HepG2 (cell line): ENCODE data around the gene GK. TPM values are rescaled to one million over a fixed set of nuclear protein-coding genes. Genes with fewer than 3 reads are reported as not detected.

Source experiments
- BORCS8-MEF2B ChIP-seq: sonication (generic); formaldehyde crosslinking; IDR thresholded peaks from 2 replicates; pipeline ENCODE4 v1.8.0; 2022; ENCODE audit warnings: mild to moderate bottlenecking, missing genetic modification reagents
- HNRNPL ChIP-seq: fragments of 200-400 bp; formaldehyde crosslinking; IDR thresholded peaks from 2 replicates; pipeline ENCODE4 v1.6.1; 2017; ENCODE audit warnings: mild to moderate bottlenecking, low read depth, low read length
- HOXA5 ChIP-seq: sonication (generic); formaldehyde crosslinking; IDR thresholded peaks from 2 replicates; pipeline ENCODE4 v1.4.0; 2020; ENCODE audit warnings: missing genetic modification reagents
- JARID2 ChIP-seq: sonication (generic); formaldehyde crosslinking; IDR thresholded peaks from 2 replicates; pipeline ENCODE4 v1.8.1; 2023; ENCODE audit warnings: missing genetic modification reagents, inconsistent platforms; ENCODE audit not compliant: insufficient replicate concordance
- JUN ChIP-seq: sonication (generic); formaldehyde crosslinking; IDR thresholded peaks from 2 replicates; pipeline ENCODE4 v1.4.0; 2020; ENCODE audit warnings: mild to moderate bottlenecking, missing genetic modification reagents
- KLF16 ChIP-seq, 2 experiments: sonication (generic) in 1 of 2; formaldehyde crosslinking in 1 of 2; IDR thresholded peaks; 2 replicates each; pipeline versions ENCODE4 v1.6.1 to v1.8.0; 2016 to 2023; ENCODE audit warnings: missing genetic modification reagents in 2 of 2, missing compliant biosample characterization in 1 of 2
- MBD4 ChIP-seq: IDR thresholded peaks from 2 replicates; pipeline ENCODE4 v1.6.1; 2012; ENCODE audit warnings: low read length, inconsistent platforms, borderline replicate concordance
- MTA3 ChIP-seq: sonication (generic); formaldehyde crosslinking; IDR thresholded peaks from 2 replicates; pipeline ENCODE4 v1.4.0; 2020; ENCODE audit warnings: missing genetic modification reagents
- PLRG1 ChIP-seq: fragments of 450-650 bp; conservative IDR thresholded peaks from 2 replicates; pipeline ENCODE4 v1.6.1; 2016
- REXO4 ChIP-seq: sonication (generic); formaldehyde crosslinking; IDR thresholded peaks from 2 replicates; pipeline ENCODE4 v1.8.0; 2022; ENCODE audit warnings: missing genetic modification reagents, mild to moderate bottlenecking, borderline replicate concordance
- YEATS2 ChIP-seq: sonication (generic); formaldehyde crosslinking; IDR thresholded peaks from 2 replicates; pipeline ENCODE4 v1.4.0; 2020; ENCODE audit warnings: missing genetic modification reagents, borderline replicate concordance
- ZBTB38 ChIP-seq: sonication (generic); formaldehyde crosslinking; IDR thresholded peaks from 2 replicates; pipeline ENCODE4 v1.5.1; 2020; ENCODE audit warnings: mild to moderate bottlenecking, missing genetic modification reagents
- ZFP36L2 ChIP-seq: sonication (generic); formaldehyde crosslinking; IDR thresholded peaks from 2 replicates; pipeline ENCODE4 v1.4.0; 2020; ENCODE audit warnings: missing genetic modification reagents
- ZNF124 ChIP-seq: sonication (generic); formaldehyde crosslinking; IDR thresholded peaks from 2 replicates; pipeline ENCODE4 v1.4.0; 2020; ENCODE audit warnings: missing genetic modification reagents
- ZNF30 ChIP-seq: sonication (generic); formaldehyde crosslinking; IDR thresholded peaks from 2 replicates; pipeline ENCODE4 v1.5.0; 2020; ENCODE audit warnings: mild to moderate bottlenecking, missing genetic modification reagents
- ZNF431 ChIP-seq: sonication (generic); formaldehyde crosslinking; IDR thresholded peaks from 2 replicates; pipeline ENCODE4 v1.9.0; 2022; ENCODE audit warnings: missing genetic modification reagents, low read depth, mild to moderate bottlenecking, borderline replicate concordance
- ZNF547 ChIP-seq: sonication (generic); formaldehyde crosslinking; IDR thresholded peaks from 2 replicates; pipeline ENCODE4 v1.5.1; 2020; ENCODE audit warnings: mild to moderate bottlenecking, missing genetic modification reagents
- ZNF569 ChIP-seq: sonication (generic); formaldehyde crosslinking; IDR thresholded peaks from 2 replicates; pipeline ENCODE4 v1.5.0; 2020; ENCODE audit warnings: mild to moderate bottlenecking, missing genetic modification reagents, moderate library complexity, borderline replicate concordance
- ZNF883 ChIP-seq: sonication (generic); formaldehyde crosslinking; IDR thresholded peaks from 2 replicates; pipeline ENCODE4 v1.5.1; 2020; ENCODE audit warnings: mild to moderate bottlenecking, missing genetic modification reagents; ENCODE audit errors: not compliant biosample characterization
- ZSCAN25 ChIP-seq: sonication (generic); formaldehyde crosslinking; IDR thresholded peaks from 2 replicates; pipeline ENCODE4 v1.8.0; 2022; ENCODE audit warnings: mild to moderate bottlenecking, missing genetic modification reagents
- polyA plus RNA-seq, 8 experiments: library from polyadenylated mRNA; depleted of rRNA in 3 of 8; stranded (reverse) in 7 of 8; unstranded in 1 of 8; fragments of >200 nt; fragmentation: Illumina TruSeq in 4 of 8; extraction: Trizol in 4 of 8; gene quantifications; 2 replicates each; pipeline versions ENCODE4 v1.2.1 to v1.2.3, GENCODE V29; 2011 to 2016; ENCODE audit warnings: low read depth in 4 of 8, missing spikeins in 1 of 8, mixed read lengths in 1 of 8; ENCODE audit not compliant: insufficient read depth in 1 of 8
- total RNA-seq, 5 experiments: library from RNA; depleted of rRNA; stranded (reverse); fragments of >200 nt; fragmentation: Illumina TruSeq; extraction: Trizol; gene quantifications; 2 replicates each; pipeline ENCODE4 v1.2.3, GENCODE V29; 2016; ENCODE audit warnings: low read depth in 1 of 5
- TF ChIP-seq, protein P1 (sequence below): sonication (generic); formaldehyde crosslinking; IDR thresholded peaks from 2 replicates; pipeline ENCODE4 v1.4.0; 2020; ENCODE audit warnings: missing genetic modification reagents
- TF ChIP-seq, protein P2 (sequence below): sonication (generic); formaldehyde crosslinking; IDR thresholded peaks from 2 replicates; pipeline ENCODE4 v1.8.1; 2023; ENCODE audit warnings: mild to moderate bottlenecking, missing genetic modification reagents, borderline replicate concordance
- TF ChIP-seq, protein P3 (sequence below): sonication (generic); formaldehyde crosslinking; IDR thresholded peaks from 2 replicates; pipeline ENCODE4 v1.4.0; 2020; ENCODE audit warnings: mild to moderate bottlenecking, missing genetic modification reagents

The GK gene
- total and polyA plus RNA-seq, 2 of the 13 experiments (the other 11 are each of a cell fraction or from before 2014, with no cell fraction given), result 64.2 to 265 TPM

DNA sequence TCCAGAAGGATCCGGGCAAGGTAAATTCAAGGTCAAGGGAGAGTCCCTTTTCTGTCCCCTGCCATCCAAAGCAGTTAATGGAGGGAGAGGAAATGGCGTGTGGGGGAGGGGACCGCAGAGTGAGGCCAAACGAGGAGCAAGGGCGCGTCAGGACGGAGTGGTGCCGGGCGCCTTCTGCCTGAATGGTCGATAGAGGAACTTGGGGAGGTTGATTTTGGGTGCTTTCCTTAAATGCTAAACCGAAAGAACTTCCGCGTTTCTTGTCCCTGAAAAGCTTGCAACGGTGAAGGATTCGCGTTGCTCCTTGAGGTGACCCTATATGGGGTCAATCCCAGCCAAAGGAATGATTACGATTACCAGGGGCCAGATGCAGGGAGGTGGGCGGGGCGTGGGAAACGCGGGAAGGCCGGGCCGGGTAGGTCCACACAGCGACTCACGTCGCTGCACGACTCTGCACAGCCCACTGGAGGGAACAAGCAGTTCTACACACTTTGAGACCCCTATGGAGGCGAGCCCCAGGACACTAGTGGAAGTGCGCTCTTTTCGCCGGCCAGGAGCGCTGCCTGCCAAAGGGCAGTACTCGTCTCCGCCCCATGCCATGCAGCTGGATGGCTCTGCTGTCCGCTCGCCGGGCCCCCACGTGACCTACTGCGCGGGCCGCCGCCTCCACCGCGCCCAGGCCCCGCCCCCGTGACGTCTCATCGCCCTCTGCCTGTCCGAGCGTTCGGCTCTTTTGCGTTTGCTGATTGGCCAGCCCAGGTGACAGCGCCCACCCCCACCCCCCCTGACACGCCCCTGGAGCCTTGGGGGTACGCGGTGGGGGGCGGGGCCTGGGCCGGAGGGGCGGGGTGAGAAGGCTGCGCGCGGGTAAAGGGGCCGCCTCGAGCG, 452 bp upstream of the GK start (continued):
- TF ChIP-seq, protein P1, sequence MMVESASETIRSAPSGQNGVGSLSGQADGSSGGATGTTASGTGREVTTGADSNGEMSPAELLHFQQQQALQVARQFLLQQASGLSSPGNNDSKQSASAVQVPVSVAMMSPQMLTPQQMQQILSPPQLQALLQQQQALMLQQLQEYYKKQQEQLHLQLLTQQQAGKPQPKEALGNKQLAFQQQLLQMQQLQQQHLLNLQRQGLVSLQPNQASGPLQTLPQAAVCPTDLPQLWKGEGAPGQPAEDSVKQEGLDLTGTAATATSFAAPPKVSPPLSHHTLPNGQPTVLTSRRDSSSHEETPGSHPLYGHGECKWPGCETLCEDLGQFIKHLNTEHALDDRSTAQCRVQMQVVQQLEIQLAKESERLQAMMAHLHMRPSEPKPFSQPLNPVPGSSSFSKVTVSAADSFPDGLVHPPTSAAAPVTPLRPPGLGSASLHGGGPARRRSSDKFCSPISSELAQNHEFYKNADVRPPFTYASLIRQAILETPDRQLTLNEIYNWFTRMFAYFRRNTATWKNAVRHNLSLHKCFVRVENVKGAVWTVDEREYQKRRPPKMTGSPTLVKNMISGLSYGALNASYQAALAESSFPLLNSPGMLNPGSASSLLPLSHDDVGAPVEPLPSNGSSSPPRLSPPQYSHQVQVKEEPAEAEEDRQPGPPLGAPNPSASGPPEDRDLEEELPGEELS (CRISPR knock-in tag), result 0 out of 2 replicates have a peak, but pooled peaks have one; percentile 8
- TF ChIP-seq, protein P2, sequence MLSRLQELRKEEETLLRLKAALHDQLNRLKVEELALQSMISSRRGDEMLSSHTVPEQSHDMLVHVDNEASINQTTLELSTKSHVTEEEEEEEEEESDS, result no peak
- TF ChIP-seq REXO4 (CRISPR knock-in tag) (no peak), PLRG1 (no peak), ZNF883 (CRISPR knock-in tag) (no peak), ZNF547 (CRISPR knock-in tag) (0 out of 2 replicates have a peak, but pooled peaks have one; percentile 36), ZSCAN25 (CRISPR knock-in tag) (0 out of 2 replicates have a peak, but pooled peaks have one; percentile 23), BORCS8-MEF2B (CRISPR knock-in tag) (no peak), HNRNPL (no peak), JARID2 (no peak), ZNF124 (CRISPR knock-in tag) (no peak), KLF16 (CRISPR knock-in tag; IDR thresholded peaks at IDR 0.05) (no peak), JUN (no peak), YEATS2 (CRISPR knock-in tag) (no peak), ZFP36L2 (no peak), ZNF569 (CRISPR knock-in tag) (no peak), ZNF30 (no peak), MTA3 (CRISPR knock-in tag) (no peak), HOXA5 (no peak), ZBTB38 (0 out of 2 replicates have a peak, but pooled peaks have one; percentile 28), MBD4 (no peak), ZNF431 (CRISPR knock-in tag) (no peak)
- TF ChIP-seq, protein P3, sequence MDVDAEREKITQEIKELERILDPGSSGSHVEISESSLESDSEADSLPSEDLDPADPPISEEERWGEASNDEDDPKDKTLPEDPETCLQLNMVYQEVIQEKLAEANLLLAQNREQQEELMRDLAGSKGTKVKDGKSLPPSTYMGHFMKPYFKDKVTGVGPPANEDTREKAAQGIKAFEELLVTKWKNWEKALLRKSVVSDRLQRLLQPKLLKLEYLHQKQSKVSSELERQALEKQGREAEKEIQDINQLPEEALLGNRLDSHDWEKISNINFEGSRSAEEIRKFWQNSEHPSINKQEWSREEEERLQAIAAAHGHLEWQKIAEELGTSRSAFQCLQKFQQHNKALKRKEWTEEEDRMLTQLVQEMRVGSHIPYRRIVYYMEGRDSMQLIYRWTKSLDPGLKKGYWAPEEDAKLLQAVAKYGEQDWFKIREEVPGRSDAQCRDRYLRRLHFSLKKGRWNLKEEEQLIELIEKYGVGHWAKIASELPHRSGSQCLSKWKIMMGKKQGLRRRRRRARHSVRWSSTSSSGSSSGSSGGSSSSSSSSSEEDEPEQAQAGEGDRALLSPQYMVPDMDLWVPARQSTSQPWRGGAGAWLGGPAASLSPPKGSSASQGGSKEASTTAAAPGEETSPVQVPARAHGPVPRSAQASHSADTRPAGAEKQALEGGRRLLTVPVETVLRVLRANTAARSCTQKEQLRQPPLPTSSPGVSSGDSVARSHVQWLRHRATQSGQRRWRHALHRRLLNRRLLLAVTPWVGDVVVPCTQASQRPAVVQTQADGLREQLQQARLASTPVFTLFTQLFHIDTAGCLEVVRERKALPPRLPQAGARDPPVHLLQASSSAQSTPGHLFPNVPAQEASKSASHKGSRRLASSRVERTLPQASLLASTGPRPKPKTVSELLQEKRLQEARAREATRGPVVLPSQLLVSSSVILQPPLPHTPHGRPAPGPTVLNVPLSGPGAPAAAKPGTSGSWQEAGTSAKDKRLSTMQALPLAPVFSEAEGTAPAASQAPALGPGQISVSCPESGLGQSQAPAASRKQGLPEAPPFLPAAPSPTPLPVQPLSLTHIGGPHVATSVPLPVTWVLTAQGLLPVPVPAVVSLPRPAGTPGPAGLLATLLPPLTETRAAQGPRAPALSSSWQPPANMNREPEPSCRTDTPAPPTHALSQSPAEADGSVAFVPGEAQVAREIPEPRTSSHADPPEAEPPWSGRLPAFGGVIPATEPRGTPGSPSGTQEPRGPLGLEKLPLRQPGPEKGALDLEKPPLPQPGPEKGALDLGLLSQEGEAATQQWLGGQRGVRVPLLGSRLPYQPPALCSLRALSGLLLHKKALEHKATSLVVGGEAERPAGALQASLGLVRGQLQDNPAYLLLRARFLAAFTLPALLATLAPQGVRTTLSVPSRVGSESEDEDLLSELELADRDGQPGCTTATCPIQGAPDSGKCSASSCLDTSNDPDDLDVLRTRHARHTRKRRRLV (CRISPR knock-in tag), result 0 out of 2 replicates have a peak, but pooled peaks have one; percentile 32
